Activated CD8-positive, alpha-beta memory T cell treated with anti-CD3 and anti-CD28 coated beads, Interleukin-2, amount 50 U/mL, for 1 hour (primary cell): ENCODE data around the gene GRIK4.

Experiments
- DNase-seq: peaks from one replicate; pipeline ENCODE4 v3.0.0-alpha.2; 2020; ENCODE audit errors: extremely low read depth

The GRIK4 gene

GRCh38 chr11:120914021-120914420, 402.5 kb downstream of the GRIK4 start:
- no peak for DNase-seq

- DNase-seq, result no peak
Measured at GRCh38 chr11:120914601-120915000, 403.1 kb downstream of the GRIK4 start.

- DNase-seq, result no peak
Measured at GRCh38 chr11:120917559-120918239, 406.2 kb downstream of the GRIK4 start.

GRCh38 chr11:120918257-120918656, 406.7 kb downstream of the GRIK4 start:
- DNase-seq, result no peak

GRCh38 chr11:120919045-120919444, 407.5 kb downstream of the GRIK4 start:
- no peak for DNase-seq

- no peak for DNase-seq
Measured at GRCh38 chr11:120919566-120919965, 408.0 kb downstream of the GRIK4 start.

- no peak for DNase-seq
Measured at GRCh38 chr11:120923866-120924508, 412.4 kb downstream of the GRIK4 start.

GRCh38 chr11:120925944-120926343, 414.4 kb downstream of the GRIK4 start:
- no peak for DNase-seq

- DNase-seq, result no peak
Measured at GRCh38 chr11:120928627-120929026, 417.1 kb downstream of the GRIK4 start.

- no peak for DNase-seq
Measured at GRCh38 chr11:120929090-120929489, 417.5 kb downstream of the GRIK4 start.

- no peak for DNase-seq
Measured at GRCh38 chr11:120929664-120930154, 418.2 kb downstream of the GRIK4 start.

GRCh38 chr11:120931057-120931779, 419.7 kb downstream of the GRIK4 start:
- DNase-seq, result no peak

GRCh38 chr11:120932305-120932915, 420.9 kb downstream of the GRIK4 start:
- DNase-seq, result no peak

GRCh38 chr11:120936356-120936755, 424.8 kb downstream of the GRIK4 start:
- no peak for DNase-seq

GRCh38 chr11:120937501-120937900, 426.0 kb downstream of the GRIK4 start:
- DNase-seq, result no peak

- no peak for DNase-seq
Measured at GRCh38 chr11:120938260-120938659, 426.7 kb downstream of the GRIK4 start.

GRCh38 chr11:120940160-120940848, 428.8 kb downstream of the GRIK4 start:
- no peak for DNase-seq

GRCh38 chr11:120941000-120941399, 429.5 kb downstream of the GRIK4 start:
- DNase-seq, result no peak

GRCh38 chr11:120942701-120943100, 431.2 kb downstream of the GRIK4 start:
- DNase-seq, result no peak

- DNase-seq, result no peak
Measured at GRCh38 chr11:120945042-120945441, 433.5 kb downstream of the GRIK4 start.

- DNase-seq, result no peak
Measured at GRCh38 chr11:120950880-120951279, 439.3 kb downstream of the GRIK4 start.
